ENCODE data around the gene NSMCE1. TPM values are rescaled to one million over a fixed set of nuclear protein-coding genes. Genes with fewer than 3 reads are reported as not detected.

The NSMCE1 gene
- total and polyA plus RNA-seq, 5 donors, result 27.3 to 40.1 (median 29.9) TPM

Other genes with a start within 250 kb of the NSMCE1 start
- gene C16orf82, start 201.8 kb downstream of the NSMCE1 start, total RNA-seq, result not detected
- not detected for gene C16orf82, start 201.8 kb downstream of the NSMCE1 start, polyA plus RNA-seq
- gene KDM8, start 65.2 kb downstream of the NSMCE1 start, total RNA-seq, result 1 to 10 TPM; 3.2 to 6.1 (median 5.1) TPM
- 3.1 TPM for gene KDM8, start 65.2 kb downstream of the NSMCE1 start, polyA plus RNA-seq
- gene IL4R, start 45.2 kb upstream of the NSMCE1 start, total RNA-seq, result 10 to 100 TPM; 19.9 to 51.0 (median 25.7) TPM
- 12.3 TPM for gene IL4R, start 45.2 kb upstream of the NSMCE1 start, polyA plus RNA-seq
- 1 to 10 TPM in 2 of 4 donors, under 1 TPM in 2; 0.65 to 1.4 (median 0.98) TPM for gene IL21R, start 133.4 kb upstream of the NSMCE1 start, total RNA-seq
- gene IL21R, start 133.4 kb upstream of the NSMCE1 start, polyA plus RNA-seq, result 0.34 TPM

Measured in right cardiac atrium (tissue), 5 donors.